HG03520 (cell line): ENCODE results near the gene FOXO1.

Experiments
- ATAC-seq: cut with Tn5 transposase; IDR thresholded peaks from one replicate; pipeline ENCODE4 v1.9.1; 2021; ENCODE audit warnings: mild to moderate bottlenecking, moderate library complexity; ENCODE audit not compliant: unreplicated experiment

FOXO1 gene

GRCh38 chr13:40582531-40582930 lies 83.9 kb downstream of the FOXO1 start:
- no peak for ATAC-seq

GRCh38 chr13:40581277-40581579 lies 85.2 kb downstream of the FOXO1 start:
- no peak for ATAC-seq

DNA sequence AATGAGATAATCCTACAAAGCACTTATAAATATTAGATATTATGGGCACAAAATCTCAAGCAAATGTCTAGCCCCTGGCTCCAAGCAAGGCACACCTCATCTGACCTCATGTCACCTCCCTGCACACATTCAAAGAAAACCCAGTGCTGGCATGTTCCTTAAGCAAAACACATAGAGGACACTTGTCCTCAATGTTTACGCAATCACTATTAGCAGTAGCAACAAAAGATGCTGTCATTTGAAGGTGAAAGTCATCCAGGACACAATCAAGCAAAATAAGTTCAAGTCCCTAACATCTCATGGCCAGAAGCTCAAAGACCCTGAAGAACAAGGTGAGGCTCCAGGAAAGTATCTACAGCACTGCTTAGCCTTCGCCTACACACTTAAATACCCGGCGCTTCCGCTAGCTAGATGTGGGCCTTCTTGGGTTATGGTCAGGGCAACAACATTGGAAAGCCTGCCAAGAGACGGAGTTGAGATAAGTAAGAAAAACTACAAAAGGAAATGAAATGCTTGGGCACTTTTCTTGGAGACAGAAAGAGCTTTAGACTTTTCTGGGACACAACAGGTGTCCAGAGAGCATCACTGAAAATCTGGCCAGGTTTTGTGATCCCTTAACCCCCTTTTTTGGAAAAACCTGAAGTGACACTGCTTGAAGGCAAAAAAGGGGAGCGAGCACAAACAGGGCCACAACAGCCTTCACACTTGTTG lies 85.7 kb downstream of the FOXO1 start:
- no peak for ATAC-seq

- no peak for ATAC-seq
Observed at GRCh38 chr13:40579535-40579934, 86.9 kb downstream of the FOXO1 start.

- ATAC-seq = no peak
Observed at GRCh38 chr13:40578055-40578454, 88.4 kb downstream of the FOXO1 start.

DNA sequence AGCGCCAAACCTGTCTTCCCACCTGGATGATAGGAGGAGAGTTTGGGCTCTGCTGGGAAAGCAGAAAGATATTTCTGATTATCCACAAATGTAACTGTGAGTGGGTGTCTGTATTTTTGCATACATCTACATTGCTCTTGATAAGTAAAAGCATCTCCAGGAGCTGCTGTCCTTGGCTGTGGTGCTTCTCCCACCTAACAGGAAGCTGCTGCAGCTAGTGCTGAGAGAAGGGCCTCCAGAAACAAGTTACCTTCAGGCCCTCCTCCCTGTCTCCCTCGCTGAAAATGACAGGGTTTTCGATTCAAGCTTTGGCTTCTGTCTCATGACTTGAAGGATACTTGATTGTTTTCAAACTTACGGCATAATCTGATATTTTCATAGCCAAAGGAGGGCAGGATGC lies 90.1 kb downstream of the FOXO1 start:
- ATAC-seq = no peak

DNA sequence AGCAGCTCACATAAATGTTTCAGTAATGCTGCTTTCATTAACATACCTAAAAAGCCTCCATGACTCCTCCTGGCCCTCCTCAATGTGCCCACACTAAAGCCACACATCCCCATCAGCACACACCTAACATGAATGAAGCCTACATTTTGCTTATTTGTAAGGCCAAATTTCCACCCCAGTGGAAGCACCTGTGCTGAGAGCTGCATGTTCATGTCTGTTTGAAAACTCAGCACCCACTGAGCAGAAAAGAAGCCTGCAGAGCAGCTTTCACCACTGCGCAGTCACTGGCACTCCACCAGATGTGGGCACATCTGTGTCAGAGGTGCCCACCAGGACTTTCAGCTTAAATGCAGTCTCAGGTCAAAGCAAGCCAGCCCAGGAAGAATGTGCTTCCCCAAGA lies 93.5 kb downstream of the FOXO1 start:
- no peak for ATAC-seq

- ATAC-seq = no peak
Observed at GRCh38 chr13:40571338-40571963, 95.0 kb downstream of the FOXO1 start.

DNA sequence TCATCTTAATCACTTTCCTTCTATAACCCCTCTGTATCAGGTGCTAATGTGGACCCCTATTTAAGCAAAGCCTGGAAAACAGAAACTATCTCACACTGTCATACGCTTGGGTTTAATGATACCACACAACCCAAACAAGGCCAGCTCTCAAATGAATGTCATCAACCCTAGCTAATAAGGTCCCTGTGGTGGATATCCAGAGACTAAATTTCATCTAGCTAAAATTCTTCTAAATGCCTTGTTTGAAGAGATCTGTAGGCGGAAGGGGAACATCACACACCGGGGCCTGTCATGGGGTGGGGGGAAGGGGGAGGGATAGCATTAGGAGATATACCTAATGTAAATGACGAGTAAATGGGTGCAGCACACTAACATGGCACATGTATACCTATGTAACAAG lies 95.5 kb downstream of the FOXO1 start:
- no peak for ATAC-seq

DNA sequence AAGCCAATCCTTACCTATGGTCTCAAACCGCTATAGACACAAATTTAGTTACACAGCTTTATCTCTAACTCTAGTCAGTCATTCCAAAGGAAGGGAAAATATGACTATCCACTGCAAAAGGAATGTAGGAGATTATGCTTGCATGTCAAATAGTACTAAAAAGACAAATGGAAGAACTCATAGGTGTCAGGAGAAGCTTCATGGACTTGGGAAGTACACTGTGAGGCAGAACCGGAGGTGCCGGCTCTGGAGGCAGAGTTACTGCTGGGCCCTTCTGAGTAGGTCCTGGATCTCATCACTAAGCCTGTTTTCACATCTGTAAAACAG lies 97.5 kb downstream of the FOXO1 start:
- no peak for ATAC-seq

- no peak for ATAC-seq
Observed at GRCh38 chr13:40568246-40569023, 98.0 kb downstream of the FOXO1 start.

DNA sequence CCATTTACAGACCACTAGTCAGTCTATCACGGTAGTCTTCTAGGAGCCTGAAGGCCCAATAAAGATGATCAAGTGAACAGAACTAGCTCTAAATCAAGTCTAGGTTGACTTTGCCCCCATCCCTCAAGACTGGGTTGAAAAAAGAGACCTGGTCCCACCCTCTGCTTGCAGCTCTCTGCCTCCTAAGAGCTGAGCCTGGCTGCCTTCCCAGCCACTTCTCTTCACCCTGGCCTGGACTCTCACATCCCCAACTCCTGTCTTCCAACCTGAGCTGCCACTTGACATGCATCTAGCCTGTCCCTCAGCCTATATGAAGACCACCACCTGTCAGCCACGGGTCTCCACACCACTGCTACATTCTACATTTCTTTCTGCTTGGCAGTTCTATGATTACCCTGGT lies 99.6 kb downstream of the FOXO1 start:
- no peak for ATAC-seq

DNA sequence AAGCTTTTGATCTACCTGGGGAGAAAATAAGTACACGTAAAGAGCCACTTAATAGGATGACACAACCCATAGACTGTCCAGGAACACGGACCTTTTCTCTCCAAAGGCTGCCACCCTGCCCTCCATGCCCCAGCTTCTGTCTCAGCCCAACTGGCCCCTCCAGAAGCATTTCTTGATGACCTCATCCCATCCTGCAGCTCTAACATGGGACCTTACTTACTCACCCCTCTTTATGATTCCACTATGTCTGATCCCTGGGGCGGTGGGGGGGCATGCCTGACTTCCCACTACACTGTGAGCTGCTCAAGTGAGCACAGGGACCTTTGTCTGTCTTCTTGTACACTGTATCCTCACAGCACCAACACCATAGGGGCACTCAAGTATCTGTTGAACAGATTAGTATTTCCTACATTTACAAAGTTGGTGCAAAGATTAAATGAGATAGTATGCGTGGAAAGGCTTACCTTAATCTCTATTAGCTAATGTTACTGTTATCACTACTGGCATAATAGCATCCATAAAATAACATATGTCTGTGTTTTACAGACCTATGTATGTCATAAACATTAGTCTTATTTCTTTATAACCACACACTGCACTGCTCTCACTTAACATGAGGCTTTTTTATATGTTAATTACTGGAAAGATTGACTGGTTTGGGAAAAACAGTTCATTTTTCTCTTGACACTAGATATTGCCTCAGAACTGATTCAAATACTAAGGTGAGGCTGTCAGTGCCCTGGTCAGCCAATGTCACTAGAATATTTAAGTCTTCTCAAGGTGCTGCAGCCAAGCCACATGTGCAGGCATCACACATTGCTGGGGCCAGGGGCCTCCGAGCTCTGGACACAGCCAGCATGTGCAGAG lies 100.9 kb downstream of the FOXO1 start:
- ATAC-seq = no peak

DNA sequence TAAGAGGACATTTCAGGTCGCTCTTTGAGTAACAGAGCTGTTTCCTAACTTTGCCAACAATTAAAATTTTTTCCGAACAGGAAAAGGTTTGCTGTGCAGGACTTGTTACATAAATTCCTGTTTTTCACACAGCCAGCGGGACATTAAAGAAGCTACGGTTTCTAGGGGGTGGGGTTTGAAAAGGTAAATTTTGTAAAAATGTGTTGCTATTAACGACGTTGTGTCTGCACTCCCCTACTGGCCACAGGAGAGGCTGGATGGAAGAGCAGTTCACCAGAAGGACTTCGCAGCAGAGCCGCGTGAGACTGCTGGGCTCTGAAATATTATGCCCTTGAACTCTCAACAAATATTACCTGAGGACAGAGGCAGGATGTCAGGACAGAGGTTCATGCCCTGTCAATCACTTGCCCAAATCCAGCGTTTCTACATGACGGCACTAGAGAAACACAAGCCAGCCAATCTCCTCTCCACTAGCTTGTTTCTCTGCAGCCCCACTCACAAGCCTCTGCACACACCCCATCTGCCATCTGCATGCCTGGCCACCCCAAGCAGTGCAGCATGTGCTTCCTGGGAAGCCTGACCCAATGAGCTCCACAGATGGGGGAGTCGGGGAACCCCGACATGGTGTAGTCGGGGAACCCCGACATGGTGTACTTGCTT lies 102.0 kb downstream of the FOXO1 start:
- no peak for ATAC-seq

GRCh38 chr13:40563350-40564125 lies 102.9 kb downstream of the FOXO1 start:
- ATAC-seq = no peak

DNA sequence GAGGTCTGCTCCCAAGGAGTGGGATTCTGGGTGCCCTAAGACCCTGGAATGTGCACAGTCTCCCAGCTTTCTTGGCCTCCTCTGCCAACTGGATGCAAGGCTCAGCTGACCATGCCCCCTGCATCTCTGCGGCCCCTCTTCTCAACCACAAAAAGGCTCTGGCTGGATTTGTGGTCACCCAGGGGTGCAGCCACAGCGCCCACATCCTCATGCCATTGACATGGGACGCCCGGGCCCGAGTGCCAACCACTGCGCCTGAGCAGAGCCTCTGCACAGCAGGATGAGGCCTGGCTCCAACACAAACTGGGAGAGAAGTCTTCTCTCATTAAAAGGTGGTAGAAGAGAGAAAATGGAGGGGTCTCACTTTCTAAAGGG lies 103.5 kb downstream of the FOXO1 start:
- no peak for ATAC-seq

DNA sequence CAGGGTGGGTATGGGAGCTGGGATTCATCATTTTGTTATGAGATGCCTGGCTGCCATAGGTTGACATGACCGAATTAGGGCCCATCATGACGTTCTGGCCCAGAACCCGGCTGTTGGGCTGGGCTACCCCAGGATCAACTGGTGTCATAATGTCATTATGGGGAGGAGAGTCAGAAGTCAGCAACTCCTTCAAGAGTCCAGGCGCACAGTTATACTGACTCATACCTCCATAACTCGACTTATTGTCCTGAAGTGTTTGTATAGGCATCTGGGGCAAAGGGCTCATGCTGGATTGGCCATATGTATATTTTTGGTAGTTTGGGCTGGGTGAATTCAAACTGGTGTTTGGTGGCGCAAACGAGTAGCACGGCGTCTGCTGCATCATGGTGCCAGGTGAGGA lies 106.5 kb downstream of the FOXO1 start:
- ATAC-seq = no peak

DNA sequence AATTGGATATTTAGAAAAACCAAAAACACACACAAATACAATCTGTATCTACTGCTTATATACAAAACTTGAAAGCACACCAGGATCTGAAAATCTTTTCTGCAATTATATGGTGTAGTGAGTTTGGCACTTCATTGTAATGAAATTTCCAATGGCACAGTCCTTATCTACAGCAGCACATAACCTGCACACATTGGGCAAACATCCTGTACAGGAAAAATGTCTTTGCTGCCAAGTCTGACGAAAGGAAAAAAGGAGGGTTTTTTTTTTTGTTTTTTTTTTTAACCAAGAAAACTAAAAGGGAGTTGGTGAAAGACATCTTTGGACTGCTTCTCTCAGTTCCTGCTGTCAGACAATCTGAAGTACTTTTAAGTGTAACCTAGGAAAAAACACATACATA lies 107.8 kb downstream of the FOXO1 start:
- no peak for ATAC-seq

GRCh38 chr13:40556453-40556852 lies 110.0 kb downstream of the FOXO1 start:
- ATAC-seq = no peak

GRCh38 chr13:40553356-40553755 lies 113.1 kb downstream of the FOXO1 start:
- ATAC-seq = no peak
